GM23338 (cell line): ENCODE measurements around the gene ADAM8. TPM values are rescaled to one million over a fixed set of nuclear protein-coding genes. Genes with fewer than 3 reads are reported as not detected.
A peak's percentile ranks its signal among the peaks of the same experiment; 100 is the strongest.

Source experiments
- ATAC-seq: fragments of 200-7000 bp; cut with Tn5 transposase; 3 replicates; pipeline ENCODE4 v1.9.1; 2020
- DNase-seq: peaks from one replicate; pipeline ENCODE4 v3.0.0-alpha.2; 2015; ENCODE audit warnings: low spot score
- H2AFZ ChIP-seq: fragments of 200-600 bp; sonication (generic); 2 replicates; pipeline ENCODE4 v1.8.0; 2016; ENCODE audit warnings: antibody characterized with exemption, mild to moderate bottlenecking, moderate library complexity
- H3F3A ChIP-seq: fragments of 200-600 bp; sonication (generic); replicated peaks from 2 replicates; pipeline ENCODE4 v1.8.0; 2017; ENCODE audit warnings: antibody characterized with exemption, mixed run types, low read depth
- H3K27ac ChIP-seq: fragments of 200-600 bp; sonication (generic); 2 replicates; pipeline ENCODE4 v1.6.1; 2016; ENCODE audit warnings: low read depth
- H3K27me3 ChIP-seq: fragments of 200-600 bp; sonication (generic); 2 replicates; pipeline ENCODE4 v1.8.0; 2016; ENCODE audit warnings: mild to moderate bottlenecking, mixed run types, moderate library complexity; ENCODE audit not compliant: insufficient read depth
- H3K36me3 ChIP-seq: fragments of 200-600 bp; sonication (generic); 2 replicates; pipeline ENCODE4 v1.8.0; 2016; ENCODE audit warnings: mild to moderate bottlenecking; ENCODE audit not compliant: insufficient read depth
- H3K4me1 ChIP-seq: fragments of 200-600 bp; sonication (generic); 2 replicates; pipeline ENCODE4 v1.8.0; 2016; ENCODE audit warnings: mild to moderate bottlenecking, moderate library complexity; ENCODE audit not compliant: insufficient read depth
- H3K4me2 ChIP-seq: fragments of 200-600 bp; sonication (generic); 2 replicates; pipeline ENCODE4 v1.7.1; 2017; ENCODE audit warnings: mixed run types
- H3K4me3 ChIP-seq: fragments of 200-600 bp; sonication (generic); 2 replicates; pipeline ENCODE4 v1.6.1; 2016; ENCODE audit warnings: mixed run types
- H3K79me2 ChIP-seq: fragments of 200-600 bp; sonication (generic); replicated peaks from 2 replicates; pipeline ENCODE4 v1.8.0; 2017; ENCODE audit warnings: mild to moderate bottlenecking; ENCODE audit not compliant: insufficient read depth
- H3K9me2 ChIP-seq: fragments of 200-600 bp; sonication (generic); 2 replicates; pipeline ENCODE4 v1.8.0; 2017; ENCODE audit not compliant: insufficient read depth
- H4K20me1 ChIP-seq: fragments of 200-600 bp; sonication (generic); replicated peaks from 2 replicates; pipeline ENCODE4 v1.8.0; 2017; ENCODE audit warnings: mild to moderate bottlenecking; ENCODE audit not compliant: insufficient read depth
- H3K27ac Mint-ChIP-seq: 2 replicates; pipeline ENCODE4 v1.8.0; 2020; ENCODE audit warnings: inconsistent platforms, mild to moderate bottlenecking, moderate library complexity, mixed read lengths
- H3K27me3 Mint-ChIP-seq: 3 replicates; pipeline ENCODE4 v1.8.0; 2022; ENCODE audit warnings: low read depth, mild to moderate bottlenecking, moderate library complexity, mixed read lengths, inconsistent platforms; ENCODE audit not compliant: insufficient read depth, poor library complexity
- H3K36me3 Mint-ChIP-seq: 3 replicates; pipeline ENCODE4 v1.8.0; 2021; ENCODE audit warnings: low read depth, mild to moderate bottlenecking, inconsistent platforms, moderate library complexity, mixed read lengths
- H3K4me1 Mint-ChIP-seq: 3 replicates; pipeline ENCODE4 v1.8.0; 2020; ENCODE audit warnings: mild to moderate bottlenecking, inconsistent platforms, mixed read lengths
- H3K4me3 Mint-ChIP-seq: 3 replicates; pipeline ENCODE4 v1.8.0; 2021; ENCODE audit warnings: moderate library complexity, mild to moderate bottlenecking, inconsistent platforms, mixed read lengths
- H3K9me3 Mint-ChIP-seq: 3 replicates; pipeline ENCODE4 v1.8.0; 2020; ENCODE audit warnings: moderate library complexity, mild to moderate bottlenecking, inconsistent platforms, mixed read lengths
- EZH2 ChIP-seq: fragments of 200-600 bp; sonication (generic); IDR thresholded peaks from one replicate; pipeline ENCODE4 v1.8.0; 2017; ENCODE audit warnings: antibody characterized with exemption, mild to moderate bottlenecking, low read depth; ENCODE audit not compliant: unreplicated experiment
- JUNB ChIP-seq: IDR thresholded peaks from one replicate; pipeline ENCODE4 v1.6.1; 2016; ENCODE audit warnings: antibody characterized with exemption; ENCODE audit not compliant: unreplicated experiment
- NANOG ChIP-seq: IDR thresholded peaks from 2 replicates; pipeline ENCODE4 v1.6.1; 2016; ENCODE audit warnings: antibody characterized with exemption, borderline replicate concordance
- STAT1 ChIP-seq: IDR thresholded peaks from one replicate; pipeline ENCODE4 v1.6.1; 2016; ENCODE audit warnings: antibody characterized with exemption; ENCODE audit not compliant: unreplicated experiment
- ZNF331 ChIP-seq: fragments of 250-450 bp; sonication (Bioruptor Pico); IDR thresholded peaks from 2 replicates; pipeline ENCODE4 v1.5.0; 2020; ENCODE audit warnings: low read depth, mild to moderate bottlenecking, moderate library complexity
- polyA plus RNA-seq: library from polyadenylated mRNA; unstranded; fragments of >200 nt; fragmentation: Nextera tagmentation; extraction: Ambion mirVana; gene quantifications from 2 replicates; pipeline ENCODE4 v1.2.1, GENCODE V29; 2016
- total RNA-seq: library from RNA; depleted of rRNA; stranded (reverse); fragments of >200 nt; shearing (Covaris generic); gene quantifications from 2 replicates; pipeline ENCODE4 v1.2.3, GENCODE V29; 2014

The ADAM8 gene
- total and polyA plus RNA-seq, 2 experiments from 2014 or later: 1.9 to 5.5 TPM

- peak overlapping the region; percentile 84; the same call in 1 of the 2 replicates for H3K27ac ChIP-seq
- H3K4me1 ChIP-seq: peaks cover 16% of the 10 kb centered on the region; the same call in 1 of the 2 replicates
- H4K20me1 ChIP-seq: no peaks in the 10 kb centered on the region
- 0 out of 2 replicates have a peak, but pooled peaks cover 3% of the 10 kb centered on the region for H3K9me2 ChIP-seq
- no peak for TF ChIP-seq ZNF331 (CRISPR knock-in tag)
- TF ChIP-seq NANOG: peak; percentile 75; the same call in 1 of the 2 replicates
- Mint-ChIP-seq H3K4me3 (peak overlapping the region; percentile 61), H3K36me3 (peaks cover 8% of the 10 kb centered on the region), H3K4me1 (peaks cover 19% of the 10 kb centered on the region), H3K27ac (no peak overlapping the region), H3K9me3 (peaks cover 9% of the 10 kb centered on the region; the same call in 2 of the 3 replicates), H3K27me3 (peaks cover 69% of the 10 kb centered on the region)
- peak; percentile 15 for ATAC-seq
- no peaks in the 10 kb centered on the region for H3K79me2 ChIP-seq
- peaks cover 63% of the 10 kb centered on the region for H3K27me3 ChIP-seq
- DNase-seq: peak; percentile 71
- peak overlapping the region; percentile 75 for H3K4me2 ChIP-seq
- H3K36me3 ChIP-seq: no peaks in the 10 kb centered on the region
- peaks cover 16% of the 10 kb centered on the region; the same call in 1 of the 2 replicates for H3F3A ChIP-seq
- no peak overlapping the region for H2AFZ ChIP-seq
- H3K4me3 ChIP-seq: peak overlapping the region; percentile 59
Observed at GRCh38 chr10:133231946-133232574, 44.6 kb downstream of the ADAM8 start.

DNA sequence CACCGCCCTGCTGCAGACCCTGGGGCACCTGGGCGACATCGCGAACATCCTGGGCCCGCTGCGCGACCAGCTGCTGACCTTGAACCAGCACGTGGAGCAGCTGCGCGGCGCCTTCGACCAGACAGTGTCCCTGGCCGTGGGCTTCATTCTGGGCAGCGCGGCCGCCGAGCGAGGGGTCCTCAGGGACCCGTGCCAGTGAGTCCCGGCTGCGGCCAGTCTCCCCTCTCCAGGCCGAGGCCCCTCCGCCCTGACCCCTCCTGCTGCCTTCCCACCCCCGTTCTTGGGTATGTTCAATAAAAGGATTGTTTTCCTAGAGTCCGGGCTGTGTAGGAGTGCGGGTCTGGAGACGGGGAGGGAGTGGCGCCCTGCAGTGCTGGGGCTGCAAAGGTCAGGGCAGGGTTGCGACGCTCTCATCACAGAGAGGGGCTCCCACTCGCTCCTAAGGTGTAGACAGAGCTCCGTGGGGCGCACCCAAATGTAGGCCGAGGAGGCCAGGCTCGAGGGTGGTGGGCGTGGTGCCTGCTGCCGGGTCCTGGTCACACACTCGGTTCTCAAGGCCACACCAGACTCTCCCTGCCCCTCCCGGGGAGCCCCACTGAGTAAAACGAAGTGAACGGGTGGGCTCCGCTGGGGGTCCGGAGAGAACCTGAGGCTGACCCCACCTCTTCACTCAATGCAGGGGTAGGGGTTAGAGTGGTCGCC is 45.3 kb downstream of the ADAM8 start:
- peaks cover 20% of the 10 kb centered on the region for H3K4me1 Mint-ChIP-seq
- peaks cover 16% of the 10 kb centered on the region; the same call in 1 of the 2 replicates for H3F3A ChIP-seq
- H3K27me3 Mint-ChIP-seq: peaks cover 71% of the 10 kb centered on the region
- H3K27ac ChIP-seq: peak overlapping the region; percentile 84; the same call in 1 of the 2 replicates
- ATAC-seq (peak; percentile 3), DNase-seq (no peak)
- peak overlapping the region; percentile 75 for H3K4me2 ChIP-seq
- no peak overlapping the region for H3K27ac Mint-ChIP-seq
- H3K36me3 ChIP-seq: no peaks in the 10 kb centered on the region
- H3K36me3 Mint-ChIP-seq: peaks cover 8% of the 10 kb centered on the region
- H3K4me1 ChIP-seq: peaks cover 16% of the 10 kb centered on the region; the same call in 1 of the 2 replicates
- H3K27me3 ChIP-seq: peaks cover 56% of the 10 kb centered on the region
- peak overlapping the region; percentile 67 for H3K4me3 Mint-ChIP-seq
- no peaks in the 10 kb centered on the region for H3K79me2 ChIP-seq
- TF ChIP-seq STAT1 (no peak), EZH2 (peak; percentile 41)
- H3K9me3 Mint-ChIP-seq: peaks cover 9% of the 10 kb centered on the region; the same call in 2 of the 3 replicates
- H2AFZ ChIP-seq: no peak overlapping the region
- H3K9me2 ChIP-seq: 0 out of 2 replicates have a peak, but pooled peaks cover 3% of the 10 kb centered on the region
- H3K4me3 ChIP-seq: peak overlapping the region; percentile 59
- H4K20me1 ChIP-seq: no peaks in the 10 kb centered on the region

GRCh38 chr10:133230387-133231195 is 46.1 kb downstream of the ADAM8 start:
- Histone ChIP-seq H3K36me3 (no peaks in the 10 kb centered on the region), H4K20me1 (no peaks in the 10 kb centered on the region), H3K9me2 (0 out of 2 replicates have a peak, but pooled peaks cover 3% of the 10 kb centered on the region), H3K27me3 (peaks cover 48% of the 10 kb centered on the region), H3K4me3 (peak overlapping the region; percentile 59), H3K79me2 (no peaks in the 10 kb centered on the region), H2AFZ (no peak overlapping the region), H3K4me2 (peak overlapping the region; percentile 74), H3K27ac (no peak overlapping the region), H3F3A (peaks cover 16% of the 10 kb centered on the region; the same call in 1 of the 2 replicates), H3K4me1 (peaks cover 16% of the 10 kb centered on the region; the same call in 1 of the 2 replicates)
- H3K27ac Mint-ChIP-seq: no peak overlapping the region
- H3K4me3 Mint-ChIP-seq: peak overlapping the region; percentile 60; the same call in 2 of the 3 replicates
- H3K36me3 Mint-ChIP-seq: peaks cover 8% of the 10 kb centered on the region
- H3K9me3 Mint-ChIP-seq: peaks cover 9% of the 10 kb centered on the region; the same call in 2 of the 3 replicates
- TF ChIP-seq EZH2 (peak; percentile 43), JUNB (no peak)
- DNase-seq (peak; percentile 74), ATAC-seq (peak; percentile 9)
- peaks cover 67% of the 10 kb centered on the region for H3K27me3 Mint-ChIP-seq
- peaks cover 22% of the 10 kb centered on the region for H3K4me1 Mint-ChIP-seq
